Mononuclear cell (primary cell): ENCODE measurements around the gene DENND5B. TPM values are rescaled to one million over a fixed set of nuclear protein-coding genes. Genes with fewer than 3 reads are reported as not detected.
"Not testable (repeated sequence)": the region's sequence is repeated elsewhere in the genome, so short reads cannot be mapped to it uniquely, and the experiment has no call there.

ENCODE experiments used
- H3K27me3 ChIP-seq: 2 replicates; pipeline ENCODE4 v1.6.0; 2011; ENCODE audit warnings: low read length, control low read depth; ENCODE audit not compliant: insufficient read depth
- H3K4me1 ChIP-seq: 2 replicates; pipeline ENCODE4 v1.5.1; 2011; ENCODE audit warnings: mild to moderate bottlenecking, low read length, control low read depth; ENCODE audit not compliant: insufficient read depth
- H3K4me3 ChIP-seq: 2 replicates; pipeline ENCODE4 v1.5.1; 2011; ENCODE audit warnings: mild to moderate bottlenecking, low read length, moderate library complexity
- H3K9me3 ChIP-seq: 2 replicates; pipeline ENCODE4 v1.5.1; 2011; ENCODE audit warnings: low read depth, mild to moderate bottlenecking, control low read depth, low read length
- total RNA-seq: library from RNA; depleted of rRNA; stranded (reverse); fragments of >200 nt; gene quantifications from one replicate; pipeline ENCODE4 v1.2.3, GENCODE V29; 2012

The DENND5B gene
- total RNA-seq, 1 donor, result 4.0 TPM

DNA sequence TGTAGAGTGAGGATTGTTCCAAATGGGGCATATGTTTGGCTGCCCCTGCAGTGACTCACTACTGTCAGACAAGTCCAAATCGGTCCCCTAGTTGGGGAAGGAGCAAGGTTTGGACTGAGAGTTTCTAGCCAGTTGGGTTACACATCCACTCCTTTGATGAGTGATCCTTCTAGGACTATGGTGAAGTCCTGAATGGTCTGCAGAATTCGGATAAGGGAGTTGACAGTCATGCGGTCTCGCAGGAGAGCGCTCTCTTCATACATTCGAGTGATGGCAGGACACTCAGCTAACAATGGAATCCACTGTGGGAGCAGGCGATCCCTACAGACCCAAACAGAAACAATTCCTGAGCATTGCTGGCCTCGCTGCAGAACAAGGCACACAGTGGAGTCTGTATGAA, 203.5 kb downstream of the DENND5B start:
- no peak overlapping the region for H3K4me3 ChIP-seq
- H3K4me1 ChIP-seq, result no peaks in the 10 kb centered on the region
- H3K9me3 ChIP-seq, result no peaks in the 10 kb centered on the region
- no peaks in the 10 kb centered on the region for H3K27me3 ChIP-seq

DNA sequence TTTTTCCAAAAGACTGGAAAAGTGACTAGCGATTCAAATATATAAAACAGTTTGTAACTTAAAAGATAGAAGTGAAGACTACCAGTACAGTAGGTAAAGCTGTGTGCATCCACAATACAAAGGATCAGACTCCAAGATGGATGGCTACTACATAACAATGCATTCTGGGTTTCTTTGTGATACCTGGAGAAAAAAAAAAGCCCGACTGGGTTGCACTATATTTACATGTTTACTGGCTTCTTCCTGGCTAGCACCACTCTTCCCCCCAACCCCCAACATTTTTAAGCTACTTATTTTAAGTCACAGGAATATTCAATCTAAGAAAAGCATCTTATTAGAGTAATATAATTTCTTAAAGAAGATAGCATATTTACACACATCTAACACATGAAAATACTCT, 203.9 kb downstream of the DENND5B start:
- Histone ChIP-seq H3K4me1 (no peaks in the 10 kb centered on the region), H3K27me3 (no peaks in the 10 kb centered on the region), H3K4me3 (no peak overlapping the region), H3K9me3 (no peaks in the 10 kb centered on the region)

DNA sequence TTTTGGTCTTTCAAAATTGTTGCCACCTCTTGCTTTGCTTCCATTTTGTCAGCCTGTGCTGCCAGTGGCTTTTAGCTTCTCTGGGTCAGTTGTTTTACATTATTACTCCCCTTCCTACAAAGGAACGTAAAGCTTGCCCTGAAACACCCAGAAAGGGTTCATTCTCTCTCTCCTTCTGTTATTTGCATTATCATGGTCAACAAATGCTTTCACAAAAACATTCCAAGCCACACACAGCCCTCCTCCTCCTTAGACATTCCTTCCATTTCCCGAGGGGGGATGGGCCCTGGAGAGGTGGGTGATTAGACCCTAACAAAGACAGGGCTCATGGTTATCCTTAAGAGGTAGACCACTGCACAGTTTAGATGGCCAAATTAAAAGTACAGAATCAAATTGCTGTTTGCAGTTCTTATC, 204.6 kb downstream of the DENND5B start:
- H3K27me3 ChIP-seq, result no peaks in the 10 kb centered on the region

DNA sequence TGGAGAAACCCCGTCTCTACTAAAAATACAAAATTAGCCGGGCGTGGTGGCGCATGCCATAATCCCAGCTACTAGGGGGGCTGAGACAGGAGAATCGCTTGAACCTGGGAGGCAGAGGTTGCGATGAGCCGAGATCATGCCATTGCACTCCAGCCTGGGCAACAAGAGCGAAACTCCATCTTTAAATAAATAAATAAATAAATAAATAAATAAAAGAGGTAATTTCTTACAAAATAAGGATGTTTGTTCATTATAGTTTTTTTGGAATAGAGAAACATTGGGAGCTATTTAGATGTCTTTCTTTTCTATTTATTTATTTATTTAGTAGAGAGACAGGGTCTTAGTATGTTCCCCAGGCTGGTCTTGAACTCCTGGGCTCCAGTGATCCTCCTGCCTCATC, 213.7 kb downstream of the DENND5B start:
- H3K4me3 ChIP-seq, H3K4me1 ChIP-seq, H3K27me3 ChIP-seq, H3K9me3 ChIP-seq: not testable (repeated sequence)

More for the DNA sequence above, 204.6 kb downstream of the DENND5B start:
- Histone ChIP-seq H3K4me3 (no peak overlapping the region), H3K9me3 (no peaks in the 10 kb centered on the region), H3K4me1 (no peaks in the 10 kb centered on the region)

DNA sequence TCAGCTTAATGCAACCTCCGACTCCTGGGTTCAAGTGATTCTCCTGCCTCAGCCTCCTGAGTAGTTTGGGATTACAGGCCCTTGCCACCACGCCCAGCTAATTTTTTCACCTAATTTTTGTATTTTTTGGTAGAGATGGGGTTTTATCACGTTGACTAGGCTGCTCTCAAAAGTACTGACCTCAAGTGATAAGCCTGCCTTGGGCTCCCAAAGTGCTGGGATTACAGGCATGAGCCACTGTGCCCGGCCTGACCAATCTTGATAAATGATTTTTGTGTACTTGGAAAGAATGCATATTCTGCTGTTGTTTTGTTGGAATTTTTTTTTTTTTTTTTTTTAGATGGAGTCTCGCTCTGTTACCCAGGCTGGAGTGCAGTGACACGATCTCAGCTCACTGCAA, 215.5 kb downstream of the DENND5B start:
- H3K4me3 ChIP-seq, H3K4me1 ChIP-seq, H3K27me3 ChIP-seq, H3K9me3 ChIP-seq: not testable (repeated sequence)

DNA sequence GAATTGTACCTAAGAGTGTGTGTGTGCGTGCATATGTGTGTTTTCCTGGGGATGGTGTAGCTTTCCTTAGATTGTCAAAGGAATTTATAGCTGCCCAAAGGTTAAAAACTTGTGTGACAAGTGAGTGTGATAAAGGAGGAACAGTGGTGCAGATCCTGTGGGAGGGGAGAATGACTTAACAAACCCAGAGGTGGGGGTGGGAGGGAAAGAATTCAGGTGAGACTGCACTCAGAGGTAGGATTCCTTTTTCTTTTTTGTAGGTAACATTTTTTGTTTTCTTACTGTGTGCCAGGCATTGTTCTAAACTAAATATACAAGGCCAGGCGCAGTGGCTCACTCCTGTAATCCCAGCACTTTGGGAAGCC, 219.7 kb downstream of the DENND5B start:
- Histone ChIP-seq H3K27me3 (no peaks in the 10 kb centered on the region), H3K9me3 (no peaks in the 10 kb centered on the region), H3K4me3 (no peak overlapping the region), H3K4me1 (peaks cover 6% of the 10 kb centered on the region)

DNA sequence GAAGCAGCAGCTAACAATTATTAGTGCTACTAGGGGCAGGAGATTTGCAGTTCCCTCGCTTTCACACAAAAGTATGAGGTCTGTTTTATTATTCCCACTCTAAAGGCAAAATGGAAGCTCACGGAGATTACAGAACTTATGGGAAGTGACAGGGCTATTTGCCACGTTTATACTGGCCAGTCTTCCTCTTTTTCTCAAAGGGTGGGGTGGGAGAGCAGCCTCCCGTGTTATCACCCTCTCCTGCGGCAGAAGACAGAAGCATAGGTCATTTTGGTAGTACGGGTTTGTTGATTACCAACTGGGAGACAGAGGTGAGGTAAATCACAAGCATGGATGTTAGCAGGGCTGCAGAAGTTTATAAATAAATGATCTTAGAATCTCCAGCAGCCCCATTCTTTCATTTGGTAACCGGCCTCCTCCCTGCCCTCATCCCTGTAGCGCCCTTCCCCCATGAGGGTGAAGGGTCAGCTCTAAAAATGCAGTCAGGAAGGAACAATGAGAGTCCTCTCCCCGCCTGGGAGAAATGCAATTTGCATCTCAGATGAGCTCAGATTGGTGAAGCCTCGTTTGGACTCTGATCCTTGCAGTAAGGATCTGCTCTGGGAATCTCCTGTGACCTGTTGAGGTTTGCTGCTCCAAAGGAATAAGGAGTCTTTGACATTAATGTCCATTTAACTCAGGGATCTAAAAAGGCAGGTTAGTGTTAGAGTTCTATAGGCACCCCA, 220.2 kb downstream of the DENND5B start:
- Histone ChIP-seq H3K27me3 (no peaks in the 10 kb centered on the region), H3K4me1 (peaks cover 6% of the 10 kb centered on the region), H3K4me3 (no peak overlapping the region), H3K9me3 (no peaks in the 10 kb centered on the region)

DNA sequence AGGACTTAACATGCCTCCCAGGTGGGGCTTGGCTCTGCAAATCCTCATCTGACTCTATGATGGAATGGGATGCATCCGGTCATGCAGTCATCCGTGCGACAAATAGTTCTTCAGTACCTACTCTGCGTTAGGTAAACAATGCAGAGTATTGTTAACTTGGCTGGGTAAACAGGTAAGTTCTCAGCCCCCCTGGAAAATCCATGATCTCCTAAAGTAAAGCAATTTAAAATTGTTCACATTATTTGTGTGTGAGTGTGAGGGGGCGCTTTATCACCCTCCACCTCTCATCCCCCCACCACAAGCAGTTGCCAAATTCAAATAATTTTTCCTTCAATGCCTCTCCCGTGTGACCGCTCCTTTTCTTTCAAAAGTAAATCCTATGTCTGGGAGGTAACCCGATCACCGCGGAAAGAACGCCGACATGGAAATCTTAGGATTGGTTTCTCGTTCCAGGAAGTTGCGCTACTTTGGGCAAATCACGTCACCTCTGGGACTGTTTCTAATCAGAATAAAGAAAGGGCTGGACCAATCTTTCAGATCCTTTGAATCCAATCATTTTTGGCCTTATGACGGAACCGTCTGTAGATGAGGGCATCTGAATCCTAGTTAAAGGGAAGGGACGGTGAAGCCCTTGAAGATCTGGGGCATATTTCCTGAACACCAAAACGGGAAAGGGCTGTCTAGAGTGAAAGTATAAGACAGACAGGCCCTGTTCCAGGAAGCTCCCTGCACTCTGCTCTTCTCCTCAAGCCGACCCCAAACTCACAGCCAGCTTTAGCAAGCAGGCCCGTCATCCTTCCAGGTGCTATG, 221.0 kb downstream of the DENND5B start:
- no peaks in the 10 kb centered on the region for H3K27me3 ChIP-seq
- H3K4me1 ChIP-seq, result peaks cover 6% of the 10 kb centered on the region
- no peak overlapping the region for H3K4me3 ChIP-seq
- H3K9me3 ChIP-seq, result no peaks in the 10 kb centered on the region

DNA sequence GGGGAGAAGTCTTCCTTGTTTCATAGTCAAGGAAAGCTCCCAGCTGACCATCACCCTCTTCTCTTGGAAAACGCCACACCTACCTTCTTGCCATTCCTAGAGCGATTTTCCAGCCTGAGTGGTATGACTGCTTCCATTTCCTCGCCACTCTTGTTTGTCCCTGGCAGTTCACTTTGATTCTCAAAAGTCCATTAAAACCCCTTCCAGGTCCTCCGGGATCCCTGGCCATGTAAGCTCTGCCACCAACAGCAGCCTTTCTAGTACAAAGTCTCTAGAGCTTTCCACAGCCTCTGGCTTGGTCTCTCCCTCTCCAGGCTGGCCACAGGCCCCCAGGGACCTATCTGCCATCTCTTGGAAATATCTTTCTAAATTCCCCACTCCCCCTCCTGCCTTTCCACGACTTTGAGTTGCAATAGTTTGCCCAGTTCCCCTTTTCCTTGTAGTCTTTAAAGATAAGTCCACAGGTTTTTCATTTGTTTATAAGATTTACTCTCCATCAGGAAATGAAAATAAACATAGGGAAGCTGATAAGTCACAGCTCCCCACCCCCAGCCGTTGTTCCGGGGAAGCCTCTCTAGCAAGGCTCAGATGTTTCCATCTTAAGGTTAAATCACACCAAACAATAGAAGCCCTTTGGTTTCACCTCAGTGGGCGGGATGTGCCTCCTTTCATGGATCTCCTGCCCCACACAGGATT, 222.1 kb downstream of the DENND5B start:
- Histone ChIP-seq H3K4me1 (peaks cover 6% of the 10 kb centered on the region), H3K4me3 (no peak overlapping the region), H3K27me3 (no peaks in the 10 kb centered on the region), H3K9me3 (no peaks in the 10 kb centered on the region)

DNA sequence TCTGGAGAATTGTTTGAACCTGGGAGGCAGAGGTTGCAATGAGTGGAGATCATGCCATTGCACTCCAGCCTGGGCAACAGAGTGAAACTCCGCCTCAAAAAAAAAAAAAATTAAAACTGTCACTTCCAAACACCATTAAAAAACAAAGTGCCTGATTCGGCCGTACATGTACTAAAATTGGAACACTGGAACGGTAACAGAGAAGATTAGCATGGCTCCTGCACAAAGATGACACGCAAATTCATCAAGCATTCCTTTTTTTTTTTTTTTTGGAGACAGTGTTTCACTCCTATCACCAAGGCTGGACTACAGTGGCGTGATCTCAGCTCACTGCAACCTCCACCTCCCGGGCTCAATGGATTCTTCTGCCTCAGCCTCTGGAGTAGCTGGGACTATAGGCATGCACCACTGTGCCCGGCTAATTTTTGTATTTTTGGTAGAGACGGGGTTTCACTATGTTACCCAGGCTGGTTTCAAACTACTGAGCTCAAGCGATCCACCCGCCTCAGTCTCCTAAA, 224.8 kb downstream of the DENND5B start:
- Histone ChIP-seq H3K4me1 (peaks cover 23% of the 10 kb centered on the region), H3K27me3 (no peaks in the 10 kb centered on the region), H3K9me3 (no peaks in the 10 kb centered on the region), H3K4me3 (no peak overlapping the region)

DNA sequence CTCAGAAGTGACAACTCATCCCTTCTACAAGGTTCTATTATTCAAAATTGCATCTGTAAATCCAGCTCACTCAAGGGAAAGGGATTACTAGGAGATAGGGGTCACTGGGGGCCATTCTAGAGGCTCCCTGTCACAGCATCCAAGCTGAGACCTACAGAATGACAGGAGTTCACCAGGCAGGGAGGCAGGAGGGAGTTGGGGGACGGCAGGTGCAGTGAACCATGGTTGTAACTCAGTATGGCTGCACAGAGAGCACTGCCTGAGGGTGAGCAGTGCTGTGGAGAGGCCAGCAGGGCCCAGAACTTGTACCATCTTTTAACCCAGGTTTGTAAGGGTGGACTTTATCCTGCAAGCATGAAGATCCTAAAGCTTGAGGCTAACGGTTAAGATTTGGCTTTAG, 227.1 kb downstream of the DENND5B start:
- peaks cover 17% of the 10 kb centered on the region for H3K4me1 ChIP-seq
- no peaks in the 10 kb centered on the region for H3K9me3 ChIP-seq
- H3K27me3 ChIP-seq, result no peaks in the 10 kb centered on the region
- H3K4me3 ChIP-seq, result no peak overlapping the region

DNA sequence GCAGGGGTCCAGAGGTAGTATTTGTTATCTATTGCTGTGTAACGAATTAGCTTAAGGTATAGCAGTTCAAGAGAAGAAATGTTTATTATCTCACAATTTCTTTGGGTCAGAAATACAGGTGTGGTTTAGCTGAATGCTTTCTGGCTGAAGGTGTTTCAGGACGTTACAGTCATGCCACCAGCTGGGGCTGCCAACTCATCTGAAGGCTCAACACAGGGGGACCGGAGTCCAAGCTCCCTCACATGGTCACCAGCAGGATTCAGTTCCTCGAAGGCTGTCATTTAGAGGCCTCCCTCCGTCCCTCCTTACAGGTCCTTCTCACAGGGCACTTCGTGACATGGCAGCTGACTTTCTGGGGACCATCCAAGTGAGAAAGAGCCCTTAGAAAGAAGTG, 227.5 kb downstream of the DENND5B start:
- H3K9me3 ChIP-seq, result no peaks in the 10 kb centered on the region
- peaks cover 17% of the 10 kb centered on the region for H3K4me1 ChIP-seq
- no peak overlapping the region for H3K4me3 ChIP-seq

DNA sequence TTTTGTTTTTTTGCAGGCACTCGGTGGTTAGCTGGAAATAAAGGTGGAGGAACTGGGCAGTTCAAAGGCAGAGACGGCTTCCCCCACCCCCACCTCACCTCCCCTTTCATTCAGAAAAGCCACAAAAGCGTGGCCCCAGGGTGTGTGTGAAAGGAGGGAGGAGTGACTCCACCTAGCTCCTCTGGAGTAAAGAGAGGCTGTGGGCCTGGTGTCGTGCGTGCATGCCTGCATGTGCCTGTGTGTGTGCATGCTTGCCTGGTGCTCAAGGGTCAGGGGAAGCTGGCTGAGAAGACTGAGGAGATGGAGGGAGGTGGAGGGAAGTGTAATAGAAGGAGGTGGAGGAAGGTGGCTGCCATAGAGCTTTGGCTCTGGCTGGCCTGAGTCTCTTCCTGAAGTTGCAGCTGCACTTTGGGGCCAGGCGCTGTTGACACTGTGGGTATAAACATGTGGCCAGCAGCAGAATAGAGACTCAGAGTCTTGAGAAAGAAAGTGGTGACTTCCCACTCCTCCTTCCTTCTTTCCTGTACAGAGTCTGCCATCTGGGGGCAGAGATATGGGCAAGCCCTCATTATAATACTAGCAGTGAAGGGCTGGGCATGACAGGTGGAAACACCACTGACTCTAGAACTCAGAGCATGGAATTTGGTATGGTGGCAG, 228.0 kb downstream of the DENND5B start:
- Histone ChIP-seq H3K9me3 (no peaks in the 10 kb centered on the region), H3K27me3 (no peaks in the 10 kb centered on the region), H3K4me3 (no peak overlapping the region)

More for the DNA sequence above, 227.5 kb downstream of the DENND5B start:
- H3K27me3 ChIP-seq, result no peaks in the 10 kb centered on the region

DNA sequence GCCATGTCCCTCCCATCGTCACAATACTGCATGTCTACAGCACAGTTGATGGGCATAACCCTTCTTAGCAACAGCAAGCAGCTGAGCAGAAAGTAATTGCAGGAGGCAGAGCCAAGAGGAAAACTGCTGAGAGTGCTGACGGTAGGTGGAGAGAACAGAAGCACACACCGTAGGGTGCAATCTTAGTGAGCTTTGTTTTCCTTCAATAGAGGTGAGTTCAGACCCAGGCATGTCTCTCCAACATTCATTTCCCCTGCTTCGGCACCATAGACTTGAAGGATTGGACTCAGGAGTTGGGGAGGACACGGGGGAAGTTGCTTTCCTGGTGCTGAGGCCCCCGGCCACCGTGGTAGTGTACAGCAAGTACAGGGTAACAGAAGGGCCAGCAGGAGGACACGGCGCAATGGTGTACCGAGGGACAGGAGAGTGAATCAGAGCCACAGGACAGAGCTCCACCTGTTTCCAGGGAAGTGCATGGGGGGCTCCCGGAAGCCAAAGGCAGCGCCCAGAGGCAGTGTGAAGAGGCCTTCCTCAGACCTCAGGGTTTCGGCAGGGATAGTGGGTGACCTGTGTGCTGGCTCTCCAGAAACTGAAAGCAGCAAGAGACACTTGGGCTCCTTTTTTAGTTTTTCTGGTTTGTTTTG, 228.7 kb downstream of the DENND5B start:
- Histone ChIP-seq H3K4me1 (peaks cover 17% of the 10 kb centered on the region), H3K27me3 (no peaks in the 10 kb centered on the region), H3K4me3 (no peak overlapping the region), H3K9me3 (no peaks in the 10 kb centered on the region)

More for the DNA sequence above, 228.0 kb downstream of the DENND5B start:
- peaks cover 17% of the 10 kb centered on the region for H3K4me1 ChIP-seq
